ES-I3 (cell line): ENCODE measurements around the gene METTL26.

Source experiments
- H3K36me3 ChIP-seq: 2 replicates; pipeline ENCODE4 v1.6.1; 2013; ENCODE audit warnings: mild to moderate bottlenecking, low read length, control low read depth, moderate library complexity; ENCODE audit not compliant: insufficient read depth
- H3K4me1 ChIP-seq: 2 replicates; pipeline ENCODE4 v1.6.1; 2013; ENCODE audit warnings: mild to moderate bottlenecking, control low read depth, low read length; ENCODE audit not compliant: insufficient read depth
- H3K9ac ChIP-seq: 2 replicates; pipeline ENCODE4 v1.6.1; 2013; ENCODE audit warnings: low read depth, mild to moderate bottlenecking, low read length, moderate library complexity
- H3K9me3 ChIP-seq: 2 replicates; pipeline ENCODE4 v1.6.1; 2013; ENCODE audit warnings: mild to moderate bottlenecking, low read length, moderate library complexity; ENCODE audit not compliant: control insufficient read depth, insufficient read depth

The METTL26 gene

DNA sequence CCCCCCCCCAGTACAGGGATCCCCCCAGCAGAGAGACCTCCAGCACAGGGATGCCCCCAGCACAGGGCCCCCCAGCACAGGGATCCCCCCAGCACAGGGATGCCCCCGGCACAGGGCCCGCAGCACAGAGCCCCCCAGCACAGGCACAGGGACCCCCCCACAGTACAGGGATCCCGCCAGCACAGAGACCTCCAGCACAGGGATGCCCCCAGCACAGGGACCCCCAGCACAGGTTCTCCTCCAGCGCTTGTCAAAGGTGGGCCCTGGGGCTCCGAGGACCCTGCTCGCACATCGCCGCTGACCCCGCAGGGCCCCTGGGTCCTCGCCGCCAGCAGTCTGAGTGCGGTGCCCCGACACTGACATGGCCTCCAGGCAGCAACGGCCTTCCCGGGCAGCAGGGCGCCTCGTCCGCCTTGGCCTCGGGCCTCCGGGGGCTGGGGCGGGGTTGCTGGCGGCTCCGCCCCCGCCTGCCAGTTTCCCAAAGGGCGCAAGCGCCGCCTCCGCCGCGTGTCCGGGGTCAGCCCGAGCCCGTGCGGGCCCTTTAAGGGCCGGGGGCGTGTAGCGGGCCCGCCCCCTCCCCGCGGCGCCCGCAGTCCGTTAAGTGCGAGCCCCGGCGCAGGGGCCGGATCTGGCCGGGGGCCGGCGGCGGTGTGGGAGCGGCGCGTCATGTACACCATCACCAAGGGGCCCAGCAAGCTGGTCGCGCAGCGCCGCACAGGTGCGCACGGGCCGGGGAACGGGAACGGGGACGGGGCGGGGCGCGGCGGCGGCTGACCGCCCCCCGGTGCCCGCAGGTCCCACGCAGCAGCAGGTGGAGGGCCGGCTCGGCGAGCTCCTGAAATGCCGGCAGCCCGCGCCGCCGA, 5.5 kb upstream of the METTL26 start, which contains the start of gene MCRIP2:
TSS of gene MCRIP2 (plus strand) at position 503 of the 863 bp plus-strand sequence. CDS start at position 667, 164 bp downstream.
- Histone ChIP-seq H3K9me3 (no peaks in the 10 kb centered on the region), H3K9ac (peak within 1 kb of the TSS; percentile 70), H3K36me3 (no peaks in the 10 kb centered on the region), H3K4me1 (peaks cover 11% of the 10 kb centered on the region; the same call in 1 of the 2 replicates)

DNA sequence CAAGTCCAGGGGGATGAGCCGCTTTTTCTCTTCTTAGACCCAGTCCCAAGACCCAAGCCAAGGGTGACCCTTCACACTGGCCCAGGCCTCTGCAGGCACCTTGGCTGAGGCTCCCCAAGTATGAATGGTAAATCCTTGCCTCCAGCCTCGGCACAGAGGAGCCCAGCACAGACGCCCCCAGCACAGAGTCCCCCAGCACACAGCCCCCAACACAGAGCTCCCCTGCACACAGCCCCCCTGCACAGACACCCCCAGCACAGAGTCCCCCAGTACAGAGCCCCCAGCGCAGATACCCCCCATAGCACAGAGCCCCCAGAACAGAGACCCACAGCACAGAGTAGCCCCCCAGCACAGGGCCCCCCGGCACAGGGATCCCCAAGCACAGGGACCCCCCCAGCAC, 4.5 kb upstream of the METTL26 start:
- Histone ChIP-seq H3K36me3 (no peaks in the 10 kb centered on the region), H3K4me1 (peaks cover 11% of the 10 kb centered on the region; the same call in 1 of the 2 replicates), H3K9me3 (no peaks in the 10 kb centered on the region), H3K9ac (no peak overlapping the region)

DNA sequence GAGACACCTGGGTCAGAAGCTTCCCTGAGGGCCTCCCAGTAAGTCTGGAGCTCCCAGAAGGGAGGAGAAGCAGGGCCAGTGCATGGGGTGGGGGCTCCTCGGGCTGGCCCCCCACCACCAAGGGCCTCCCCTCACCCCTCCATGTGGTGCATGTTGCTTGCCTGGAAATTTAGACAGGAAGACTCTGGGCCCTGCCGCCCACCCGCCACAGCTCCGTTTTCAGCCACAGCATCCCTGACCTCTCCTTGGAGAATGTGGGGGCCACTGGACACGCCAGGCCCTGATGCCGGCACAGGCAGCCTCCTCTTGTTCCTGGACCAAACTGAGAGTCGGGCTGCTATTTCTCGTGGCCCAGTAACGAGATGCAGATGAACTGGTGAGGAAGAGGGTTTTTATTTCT, 2.7 kb upstream of the METTL26 start:
- Histone ChIP-seq H3K9ac (no peak overlapping the region), H3K4me1 (peaks cover 11% of the 10 kb centered on the region; the same call in 1 of the 2 replicates), H3K9me3 (no peaks in the 10 kb centered on the region), H3K36me3 (no peaks in the 10 kb centered on the region)

DNA sequence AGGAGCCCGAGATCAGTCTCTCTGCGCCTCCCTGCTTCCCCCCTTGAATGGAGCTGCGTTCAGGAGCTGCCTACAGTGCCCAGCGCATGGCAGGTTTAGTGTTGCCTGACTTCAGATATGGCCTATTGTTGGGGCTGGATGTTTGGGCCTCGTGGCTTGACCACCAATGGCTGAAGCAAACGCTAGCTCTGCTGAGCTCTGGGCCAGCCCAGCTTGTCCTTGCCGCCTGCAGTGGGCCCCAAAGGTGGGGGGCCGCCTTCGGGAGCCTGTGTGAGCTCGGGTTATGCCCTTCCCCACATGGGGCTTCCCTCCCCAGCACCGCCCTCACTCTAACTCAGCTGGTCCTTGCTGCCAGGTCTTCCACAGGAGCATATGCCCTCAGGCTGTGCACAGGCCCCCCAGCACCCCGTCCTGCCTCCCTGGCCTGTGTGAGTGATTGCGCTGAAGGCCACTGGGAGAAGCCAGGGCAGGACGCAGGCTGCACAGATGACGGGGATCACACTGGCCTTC, 2.0 kb upstream of the METTL26 start:
- Histone ChIP-seq H3K4me1 (peaks cover 11% of the 10 kb centered on the region; the same call in 1 of the 2 replicates), H3K9ac (no peak overlapping the region), H3K9me3 (no peaks in the 10 kb centered on the region), H3K36me3 (no peaks in the 10 kb centered on the region)

DNA sequence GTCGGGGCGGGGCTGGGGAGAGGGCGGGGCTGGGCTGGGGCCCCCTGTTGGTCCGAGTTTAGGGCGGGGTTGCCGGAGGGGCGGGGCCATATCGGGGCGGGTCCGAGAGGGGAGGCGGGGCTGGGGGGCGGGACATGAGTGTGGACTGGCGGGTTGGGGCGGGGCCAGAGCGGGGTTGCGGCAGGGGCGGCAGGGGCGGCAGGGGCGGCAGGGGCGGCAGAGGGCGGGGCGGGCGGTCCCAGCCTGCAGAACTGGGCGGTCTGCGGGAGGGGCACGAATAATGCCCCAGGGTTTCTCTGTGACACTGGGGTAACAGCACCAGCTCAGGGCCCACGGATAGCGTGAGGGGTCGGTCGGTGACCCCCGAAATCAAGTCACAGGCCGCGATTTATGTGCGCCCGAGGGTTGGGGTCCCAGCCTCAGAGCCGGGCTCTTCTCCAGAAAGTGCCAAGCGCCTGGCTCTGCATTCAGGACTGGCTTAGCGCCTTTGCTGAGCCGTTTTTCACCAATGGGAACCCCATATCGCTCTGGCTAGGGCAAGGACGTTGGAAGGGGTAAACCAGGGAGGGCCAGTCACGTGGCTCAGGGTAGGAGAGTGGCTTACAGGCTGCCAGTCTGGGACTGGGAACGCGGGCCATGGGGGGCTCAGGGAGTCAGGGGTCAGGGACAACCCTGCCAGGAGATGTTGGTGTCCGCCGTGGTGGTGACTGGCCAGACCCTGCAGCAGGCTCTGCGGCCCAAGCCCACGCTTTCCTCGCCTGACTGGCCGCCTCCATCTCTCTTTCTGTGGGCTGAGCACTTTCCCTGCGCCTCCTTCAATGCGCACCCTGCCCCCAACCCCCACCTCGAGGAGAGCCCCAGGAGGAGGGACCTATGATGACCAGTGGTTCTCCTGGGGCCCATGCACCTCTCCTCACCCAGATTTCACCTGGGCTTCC, 1.2 kb upstream of the METTL26 start:
- H3K9ac ChIP-seq = peak overlapping the region; percentile 74; the same call in 1 of the 2 replicates
- peaks cover 11% of the 10 kb centered on the region; the same call in 1 of the 2 replicates for H3K4me1 ChIP-seq
- no peaks in the 10 kb centered on the region for H3K9me3 ChIP-seq
- no peaks in the 10 kb centered on the region for H3K36me3 ChIP-seq

DNA sequence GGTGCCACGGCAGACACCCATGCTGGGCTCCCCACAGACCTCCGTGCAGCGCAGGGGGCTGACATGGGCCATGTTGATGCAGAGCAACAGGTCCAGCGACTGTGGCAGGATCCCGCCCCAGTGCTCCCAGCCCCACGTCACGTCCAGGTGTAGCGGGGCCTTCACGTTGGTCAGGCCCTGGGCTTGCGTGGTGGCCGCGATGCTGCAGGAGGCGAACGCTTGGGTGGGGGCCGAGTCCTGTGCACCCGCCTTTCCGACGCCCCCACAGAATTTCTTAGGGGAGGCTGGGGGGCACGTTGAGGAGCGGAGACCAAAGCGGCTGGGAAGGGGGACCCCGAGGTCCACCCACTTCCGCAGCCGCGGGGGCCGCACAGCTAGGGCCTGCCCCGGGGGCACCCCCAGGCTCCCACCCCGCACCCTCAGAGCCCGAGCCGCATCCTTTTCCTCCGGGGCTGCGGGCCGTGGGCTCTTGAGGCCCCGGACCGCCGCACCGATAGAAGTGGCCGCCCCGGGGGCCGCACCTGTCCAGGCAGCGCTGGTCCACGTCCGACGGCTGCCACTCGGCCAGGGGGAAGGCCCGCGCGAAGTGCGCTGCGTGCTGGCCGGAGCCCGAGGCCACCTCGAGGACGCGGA, 416 bp downstream of the METTL26 start:
- Histone ChIP-seq H3K36me3 (no peaks in the 10 kb centered on the region), H3K9me3 (no peaks in the 10 kb centered on the region), H3K9ac (peak overlapping the region; percentile 74), H3K4me1 (peaks cover 11% of the 10 kb centered on the region; the same call in 1 of the 2 replicates)

DNA sequence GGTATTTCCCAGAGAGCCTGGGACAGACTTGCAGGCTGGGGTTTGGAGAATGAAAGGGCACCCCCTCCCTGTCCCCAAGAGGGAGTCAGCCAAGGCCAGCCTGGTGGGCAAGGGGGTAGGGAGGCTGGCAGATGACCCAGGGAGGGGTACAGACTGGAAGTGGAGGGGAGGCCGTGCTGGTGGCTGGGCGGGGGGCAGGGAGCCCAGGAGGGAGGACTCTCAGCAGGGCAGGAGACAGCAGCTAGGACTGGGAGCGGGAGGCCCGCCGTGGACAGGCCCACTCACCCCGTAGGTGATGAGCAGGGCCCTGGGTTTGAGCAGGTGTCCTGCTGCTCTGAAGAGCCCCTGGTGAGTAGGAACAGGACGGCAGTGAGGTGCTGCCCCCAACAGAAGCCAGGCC, 1.1 kb downstream of the METTL26 start:
- no peak overlapping the region; the same call in 1 of the 2 replicates for H3K9ac ChIP-seq
- H3K36me3 ChIP-seq = no peaks in the 10 kb centered on the region
- no peaks in the 10 kb centered on the region for H3K9me3 ChIP-seq
- peaks cover 14% of the 10 kb centered on the region; the same call in 1 of the 2 replicates for H3K4me1 ChIP-seq

DNA sequence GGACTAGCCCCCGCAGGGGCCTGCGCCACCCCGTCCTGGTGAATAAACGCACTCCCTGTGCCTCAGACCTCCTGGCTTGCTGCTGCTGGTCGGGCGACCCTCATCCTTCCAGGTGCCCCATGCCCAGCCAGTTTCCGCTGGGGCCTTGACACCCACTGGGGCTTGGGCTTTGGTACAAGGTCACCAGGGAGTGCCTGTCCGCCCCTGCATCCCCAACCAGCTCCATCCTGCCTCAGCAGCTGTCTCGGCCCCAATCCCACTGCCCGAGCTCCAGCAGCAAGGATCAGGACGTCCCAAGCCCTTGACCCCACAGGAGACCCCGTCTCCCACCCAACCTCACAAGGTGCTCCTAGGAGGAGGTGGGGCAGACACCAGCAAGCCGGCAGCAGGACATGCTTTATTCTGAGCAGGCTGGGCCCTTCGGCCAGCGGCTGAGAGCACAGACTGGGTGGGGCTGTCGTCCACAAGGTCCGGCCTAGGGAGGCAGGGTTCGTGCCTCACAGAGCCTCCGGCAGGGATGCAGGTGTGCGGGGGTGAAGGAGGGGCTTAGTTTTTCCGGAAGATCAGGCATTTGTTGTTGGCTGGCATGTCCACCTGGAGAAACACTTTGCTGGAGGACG, 1.9 kb downstream of the METTL26 start:
- H3K4me1 ChIP-seq = peaks cover 18% of the 10 kb centered on the region; the same call in 1 of the 2 replicates
- no peaks in the 10 kb centered on the region for H3K36me3 ChIP-seq
- H3K9me3 ChIP-seq = no peaks in the 10 kb centered on the region
- no peak overlapping the region for H3K9ac ChIP-seq

DNA sequence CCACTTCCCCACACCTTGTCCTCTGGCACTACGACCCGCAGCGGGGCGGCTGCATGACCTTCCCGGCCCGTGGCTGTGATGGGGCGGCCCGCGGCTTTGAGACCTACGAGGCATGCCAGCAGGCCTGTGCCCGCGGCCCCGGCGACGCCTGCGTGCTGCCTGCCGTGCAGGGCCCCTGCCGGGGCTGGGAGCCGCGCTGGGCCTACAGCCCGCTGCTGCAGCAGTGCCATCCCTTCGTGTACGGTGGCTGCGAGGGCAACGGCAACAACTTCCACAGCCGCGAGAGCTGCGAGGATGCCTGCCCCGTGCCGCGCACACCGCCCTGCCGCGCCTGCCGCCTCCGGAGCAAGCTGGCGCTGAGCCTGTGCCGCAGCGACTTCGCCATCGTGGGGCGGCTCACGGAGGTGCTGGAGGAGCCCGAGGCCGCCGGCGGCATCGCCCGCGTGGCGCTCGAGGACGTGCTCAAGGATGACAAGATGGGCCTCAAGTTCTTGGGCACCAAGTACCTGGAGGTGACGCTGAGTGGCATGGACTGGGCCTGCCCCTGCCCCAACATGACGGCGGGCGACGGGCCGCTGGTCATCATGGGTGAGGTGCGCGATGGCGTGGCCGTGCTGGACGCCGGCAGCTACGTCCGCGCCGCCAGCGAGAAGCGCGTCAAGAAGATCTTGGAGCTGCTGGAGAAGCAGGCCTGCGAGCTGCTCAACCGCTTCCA, 2.6 kb downstream of the METTL26 start:
- H3K4me1 ChIP-seq = peaks cover 15% of the 10 kb centered on the region; the same call in 1 of the 2 replicates

DNA sequence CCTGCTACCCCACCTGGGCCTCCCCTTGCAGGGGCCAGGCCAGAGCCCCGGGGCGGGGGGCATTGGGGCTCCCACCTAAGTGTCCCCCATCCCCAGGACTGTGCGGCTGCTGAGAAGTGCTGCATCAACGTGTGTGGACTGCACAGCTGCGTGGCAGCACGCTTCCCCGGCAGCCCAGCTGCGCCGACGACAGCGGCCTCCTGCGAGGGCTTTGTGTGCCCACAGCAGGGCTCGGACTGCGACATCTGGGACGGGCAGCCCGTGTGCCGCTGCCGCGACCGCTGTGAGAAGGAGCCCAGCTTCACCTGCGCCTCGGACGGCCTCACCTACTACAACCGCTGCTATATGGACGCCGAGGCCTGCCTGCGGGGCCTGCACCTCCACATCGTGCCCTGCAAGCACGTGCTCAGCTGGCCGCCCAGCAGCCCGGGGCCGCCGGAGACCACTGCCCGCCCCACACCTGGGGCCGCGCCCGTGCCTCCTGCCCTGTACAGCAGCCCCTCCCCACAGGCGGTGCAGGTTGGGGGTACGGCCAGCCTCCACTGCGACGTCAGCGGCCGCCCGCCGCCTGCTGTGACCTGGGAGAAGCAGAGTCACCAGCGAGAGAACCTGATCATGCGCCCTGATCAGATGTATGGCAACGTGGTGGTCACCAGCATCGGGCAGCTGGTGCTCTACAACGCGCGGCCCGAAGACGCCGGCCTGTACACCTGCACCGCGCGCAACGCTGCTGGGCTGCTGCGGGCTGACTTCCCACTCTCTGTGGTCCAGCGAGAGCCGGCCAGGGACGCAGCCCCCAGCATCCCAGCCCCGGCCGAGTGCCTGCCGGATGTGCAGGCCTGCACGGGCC, 3.4 kb downstream of the METTL26 start:
- Histone ChIP-seq H3K4me1 (peaks cover 11% of the 10 kb centered on the region; the same call in 1 of the 2 replicates), H3K36me3 (no peaks in the 10 kb centered on the region), H3K9ac (no peak overlapping the region), H3K9me3 (no peaks in the 10 kb centered on the region)

More for the DNA sequence above, 2.6 kb downstream of the METTL26 start:
- Histone ChIP-seq H3K9ac (no peak overlapping the region), H3K9me3 (no peaks in the 10 kb centered on the region), H3K36me3 (no peaks in the 10 kb centered on the region)

DNA sequence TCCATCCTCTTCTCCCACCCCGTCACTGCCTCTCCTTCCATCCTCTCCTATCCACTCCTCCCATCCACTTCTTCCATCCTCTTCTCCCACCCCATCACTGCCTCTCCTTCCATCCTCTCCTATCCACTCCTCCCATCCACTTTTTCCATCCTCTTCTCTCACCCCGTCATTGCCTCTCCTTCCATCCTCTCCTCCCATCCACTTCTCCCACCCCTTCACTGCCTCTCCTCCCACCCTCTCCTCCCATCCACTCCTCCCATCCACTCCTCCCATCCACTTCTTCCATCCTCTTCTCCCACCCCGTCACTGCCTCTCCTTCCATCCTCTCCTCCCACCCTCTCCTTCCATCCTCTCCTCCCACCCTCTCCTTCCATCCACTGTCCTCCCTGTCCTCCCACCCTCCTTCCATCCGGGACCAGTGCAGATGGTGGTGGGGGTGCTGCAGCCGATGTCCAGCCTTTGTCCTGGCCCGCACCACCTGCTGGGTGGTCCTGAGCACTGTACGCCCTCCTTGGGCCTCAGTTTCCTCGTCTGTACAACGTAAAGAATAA, 4.2 kb downstream of the METTL26 start:
- peaks cover 11% of the 10 kb centered on the region; the same call in 1 of the 2 replicates for H3K4me1 ChIP-seq
- no peaks in the 10 kb centered on the region for H3K9me3 ChIP-seq
- H3K36me3 ChIP-seq = no peaks in the 10 kb centered on the region; the same call in 1 of the 2 replicates
- no peak overlapping the region for H3K9ac ChIP-seq

DNA sequence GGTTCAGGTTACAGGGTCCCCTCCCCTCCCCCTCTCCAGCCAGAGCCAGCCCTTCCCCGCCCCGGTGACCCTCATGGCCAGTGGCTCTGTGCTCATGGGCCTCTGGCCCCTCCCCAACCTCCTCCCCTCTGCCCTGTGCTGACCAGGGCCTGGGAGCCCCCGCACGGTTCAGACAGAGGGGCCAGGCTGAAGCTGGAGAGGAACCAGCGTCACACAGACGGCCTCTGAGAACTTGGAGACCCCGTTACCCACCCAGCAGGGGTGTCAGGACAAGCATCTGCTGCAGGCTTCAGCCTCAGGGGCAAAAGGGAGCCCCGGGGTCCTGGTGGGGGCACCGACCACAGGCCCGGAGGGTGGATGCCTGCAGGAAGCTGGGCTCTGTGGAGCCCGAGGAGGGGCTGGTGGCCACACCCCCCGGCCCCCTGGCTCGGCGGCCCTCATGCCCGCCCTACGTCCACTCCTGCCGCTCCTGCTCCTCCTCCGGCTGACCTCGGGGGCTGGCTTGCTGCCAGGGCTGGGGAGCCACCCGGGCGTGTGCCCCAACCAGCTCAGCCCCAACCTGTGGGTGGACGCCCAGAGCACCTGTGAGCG, 5.2 kb downstream of the METTL26 start, which contains the start of gene WFIKKN1:
TSS of gene WFIKKN1 (plus strand) at position 171 of the 591 bp plus-strand sequence. CDS start at position 440, 269 bp downstream.
- Histone ChIP-seq H3K9me3 (no peaks in the 10 kb centered on the region), H3K36me3 (no peaks in the 10 kb centered on the region; the same call in 1 of the 2 replicates), H3K9ac (peak within 1 kb of the TSS; percentile 49), H3K4me1 (peaks cover 11% of the 10 kb centered on the region; the same call in 1 of the 2 replicates)
